ENCODE data around the gene TBC1D9.

Gene TBC1D9

DNA sequence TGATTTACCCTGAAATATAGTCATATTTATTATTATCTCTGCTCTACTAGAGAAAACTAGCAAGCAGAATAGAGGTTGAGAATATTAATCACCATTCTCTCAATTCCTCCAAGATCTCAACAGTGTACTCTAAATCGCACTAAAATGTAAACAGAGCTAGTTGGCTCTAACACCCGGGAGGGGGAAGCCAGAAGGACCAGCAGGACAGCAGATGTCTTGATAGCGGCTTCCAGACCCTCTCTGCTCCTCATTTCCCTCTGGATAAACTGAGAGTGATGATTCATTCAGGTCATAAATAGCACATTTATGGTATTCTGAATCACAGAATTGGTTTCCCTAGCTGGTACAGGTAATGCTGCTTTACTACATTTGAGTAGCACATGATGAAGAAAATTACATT, 82.5 kb downstream of the TBC1D9 start:
- Histone ChIP-seq H3K4me3 (ENCODE audit: low read depth, low read length) (no peak overlapping the region), H3K27ac (ENCODE audit: extremely low read depth, low read depth, low read length) (no peak overlapping the region), H3K36me3 (ENCODE audit: control insufficient read depth in 2 of 2, insufficient read depth in 1 of 2, low read length in 2 of 2) (peaks cover 4 to 60% of the 10 kb centered on the region in 2 experiments; a peak in 2 of 3 replicates), H3K9me3 (ENCODE audit: control insufficient read depth, insufficient read depth, low read depth, low read length) (no peaks in the 10 kb centered on the region), H3K4me1 (ENCODE audit: control insufficient read depth, insufficient read depth, low read length) (no peaks in the 10 kb centered on the region)
- TF ChIP-seq ZNF580 (tag by site-specific recombination; IDR thresholded peaks at IDR 0.05) (no peak), ZNF155 (tag by site-specific recombination; IDR thresholded peaks at IDR 0.05) (no peak), ZNF501 (tag by site-specific recombination; IDR thresholded peaks at IDR 0.05) (no peak), KLF16 (tag by site-specific recombination; IDR thresholded peaks at IDR 0.05) (no peak), ZNF157 (tag by site-specific recombination; IDR thresholded peaks at IDR 0.05) (no peak), ZNF223 (tag by site-specific recombination; IDR thresholded peaks at IDR 0.05) (no peak), ZBTB20 (tag by site-specific recombination; IDR thresholded peaks at IDR 0.05) (no peak), ZBTB17 (tag by site-specific recombination; IDR thresholded peaks at IDR 0.05) (no peak), ZBTB44 (tag by site-specific recombination; IDR thresholded peaks at IDR 0.05) (no peak), ZNF76 (tag by site-specific recombination; IDR thresholded peaks at IDR 0.05; ENCODE audit: borderline replicate concordance, low read depth) (no peak), SP2 (tag by site-specific recombination; IDR thresholded peaks at IDR 0.05) (no peak), ZNF510 (tag by site-specific recombination; IDR thresholded peaks at IDR 0.05; ENCODE audit: insufficient replicate concordance) (no peak), ZNF138 (tag by site-specific recombination; IDR thresholded peaks at IDR 0.05; ENCODE audit: borderline replicate concordance) (no peak)
- TF ChIP-seq, protein P1, sequence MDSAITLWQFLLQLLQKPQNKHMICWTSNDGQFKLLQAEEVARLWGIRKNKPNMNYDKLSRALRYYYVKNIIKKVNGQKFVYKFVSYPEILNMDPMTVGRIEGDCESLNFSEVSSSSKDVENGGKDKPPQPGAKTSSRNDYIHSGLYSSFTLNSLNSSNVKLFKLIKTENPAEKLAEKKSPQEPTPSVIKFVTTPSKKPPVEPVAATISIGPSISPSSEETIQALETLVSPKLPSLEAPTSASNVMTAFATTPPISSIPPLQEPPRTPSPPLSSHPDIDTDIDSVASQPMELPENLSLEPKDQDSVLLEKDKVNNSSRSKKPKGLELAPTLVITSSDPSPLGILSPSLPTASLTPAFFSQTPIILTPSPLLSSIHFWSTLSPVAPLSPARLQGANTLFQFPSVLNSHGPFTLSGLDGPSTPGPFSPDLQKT (IDR thresholded peaks at IDR 0.05; ENCODE audit: borderline replicate concordance, low read depth, low read length) = no peak
- ChIA-PET POLR2A (no interaction called here), CTCF (interaction anchor here (0.6 to 1.1 kb wide), 3 partner anchors 13 to 80 kb away, joined by 3 to 5 read pairs (median 4); no protein-coding TSS in a partner anchor)

DNA sequence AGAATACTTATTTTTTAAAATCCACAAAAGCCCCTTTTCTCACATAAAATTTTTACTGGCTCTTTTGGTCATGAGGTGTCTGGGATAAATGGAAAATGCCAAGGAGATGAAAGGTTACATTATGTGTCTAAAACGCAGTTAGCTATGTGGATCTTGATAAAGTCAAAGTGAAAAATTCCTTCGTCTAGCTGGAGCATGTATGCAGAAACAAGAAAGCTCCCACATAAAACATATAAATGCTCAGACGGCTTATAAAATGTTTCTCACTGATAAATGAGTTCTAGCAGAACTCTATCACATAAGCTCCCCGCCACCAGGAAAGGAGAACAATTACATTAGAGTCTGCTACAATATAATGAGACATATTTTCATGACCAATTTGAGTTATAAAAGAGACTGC, 83.8 kb downstream of the TBC1D9 start:
- H3K36me3 ChIP-seq (ENCODE audit: control insufficient read depth in 2 of 2, insufficient read depth in 1 of 2, low read length in 2 of 2) = peaks cover 8 to 58% of the 10 kb centered on the region in 2 experiments
- no peaks in the 10 kb centered on the region for H3K4me1 ChIP-seq (ENCODE audit: control insufficient read depth, insufficient read depth, low read length)
- H3K27ac ChIP-seq (ENCODE audit: extremely low read depth, low read depth, low read length) = no peak overlapping the region
- CTCF ChIA-PET = interaction anchor here (0.6 kb wide), 1 partner anchor 45 kb away, joined by 3 read pairs; no protein-coding TSS in a partner anchor
- POLR2A ChIA-PET = no interaction called here
- H3K4me3 ChIP-seq (ENCODE audit: low read depth, low read length) = no peak overlapping the region
- no peaks in the 10 kb centered on the region for H3K9me3 ChIP-seq (ENCODE audit: control insufficient read depth, insufficient read depth, low read depth, low read length)
- TF ChIP-seq ZNF398 (tag by site-specific recombination; IDR thresholded peaks at IDR 0.05) (no peak), ZNF24 (tag by site-specific recombination; IDR thresholded peaks at IDR 0.05) (no peak), ZBTB26 (tag by site-specific recombination; optimal IDR thresholded peaks at IDR 0.05) (no peak), ZSCAN30 (tag by site-specific recombination; IDR thresholded peaks at IDR 0.05) (no peak), ZNF19 (tag by site-specific recombination; IDR thresholded peaks at IDR 0.05; ENCODE audit: low read depth) (no peak), ZNF629 (tag by site-specific recombination; IDR thresholded peaks at IDR 0.05) (no peak), YY2 (tag by site-specific recombination; IDR thresholded peaks at IDR 0.05) (no peak), ZNF585B (tag by site-specific recombination; IDR thresholded peaks at IDR 0.05) (no peak), ZNF138 (tag by site-specific recombination; IDR thresholded peaks at IDR 0.05; ENCODE audit: borderline replicate concordance) (no peak)
- TF ChIP-seq, protein P2, sequence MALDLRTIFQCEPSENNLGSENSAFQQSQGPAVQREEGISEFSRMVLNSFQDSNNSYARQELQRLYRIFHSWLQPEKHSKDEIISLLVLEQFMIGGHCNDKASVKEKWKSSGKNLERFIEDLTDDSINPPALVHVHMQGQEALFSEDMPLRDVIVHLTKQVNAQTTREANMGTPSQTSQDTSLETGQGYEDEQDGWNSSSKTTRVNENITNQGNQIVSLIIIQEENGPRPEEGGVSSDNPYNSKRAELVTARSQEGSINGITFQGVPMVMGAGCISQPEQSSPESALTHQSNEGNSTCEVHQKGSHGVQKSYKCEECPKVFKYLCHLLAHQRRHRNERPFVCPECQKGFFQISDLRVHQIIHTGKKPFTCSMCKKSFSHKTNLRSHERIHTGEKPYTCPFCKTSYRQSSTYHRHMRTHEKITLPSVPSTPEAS (tag by site-specific recombination; IDR thresholded peaks at IDR 0.05) = no peak
- TF ChIP-seq, protein P3, sequence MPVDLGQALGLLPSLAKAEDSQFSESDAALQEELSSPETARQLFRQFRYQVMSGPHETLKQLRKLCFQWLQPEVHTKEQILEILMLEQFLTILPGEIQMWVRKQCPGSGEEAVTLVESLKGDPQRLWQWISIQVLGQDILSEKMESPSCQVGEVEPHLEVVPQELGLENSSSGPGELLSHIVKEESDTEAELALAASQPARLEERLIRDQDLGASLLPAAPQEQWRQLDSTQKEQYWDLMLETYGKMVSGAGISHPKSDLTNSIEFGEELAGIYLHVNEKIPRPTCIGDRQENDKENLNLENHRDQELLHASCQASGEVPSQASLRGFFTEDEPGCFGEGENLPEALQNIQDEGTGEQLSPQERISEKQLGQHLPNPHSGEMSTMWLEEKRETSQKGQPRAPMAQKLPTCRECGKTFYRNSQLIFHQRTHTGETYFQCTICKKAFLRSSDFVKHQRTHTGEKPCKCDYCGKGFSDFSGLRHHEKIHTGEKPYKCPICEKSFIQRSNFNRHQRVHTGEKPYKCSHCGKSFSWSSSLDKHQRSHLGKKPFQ (tag by site-specific recombination; IDR thresholded peaks at IDR 0.05) = no peak
- TF ChIP-seq, protein P4, sequence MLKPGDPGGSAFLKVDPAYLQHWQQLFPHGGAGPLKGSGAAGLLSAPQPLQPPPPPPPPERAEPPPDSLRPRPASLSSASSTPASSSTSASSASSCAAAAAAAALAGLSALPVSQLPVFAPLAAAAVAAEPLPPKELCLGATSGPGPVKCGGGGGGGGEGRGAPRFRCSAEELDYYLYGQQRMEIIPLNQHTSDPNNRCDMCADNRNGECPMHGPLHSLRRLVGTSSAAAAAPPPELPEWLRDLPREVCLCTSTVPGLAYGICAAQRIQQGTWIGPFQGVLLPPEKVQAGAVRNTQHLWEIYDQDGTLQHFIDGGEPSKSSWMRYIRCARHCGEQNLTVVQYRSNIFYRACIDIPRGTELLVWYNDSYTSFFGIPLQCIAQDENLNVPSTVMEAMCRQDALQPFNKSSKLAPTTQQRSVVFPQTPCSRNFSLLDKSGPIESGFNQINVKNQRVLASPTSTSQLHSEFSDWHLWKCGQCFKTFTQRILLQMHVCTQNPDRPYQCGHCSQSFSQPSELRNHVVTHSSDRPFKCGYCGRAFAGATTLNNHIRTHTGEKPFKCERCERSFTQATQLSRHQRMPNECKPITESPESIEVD (tag by site-specific recombination; IDR thresholded peaks at IDR 0.05) = no peak

Data from HEK293 (cell line).